Astrocyte (in vitro differentiated cells and primary cell): ENCODE results near the gene DNAH17.

ENCODE experiments used
- EZH2 ChIP-seq: IDR thresholded peaks from 2 replicates; pipeline ENCODE4 v1.6.1; 2012; ENCODE audit warnings: mild to moderate bottlenecking, low read length, inconsistent platforms; ENCODE audit not compliant: insufficient read depth
- TF ChIP-seq, protein P1 (sequence below): IDR thresholded peaks from 2 replicates; pipeline ENCODE4 v1.5.1; 2011; ENCODE audit warnings: low read depth, mild to moderate bottlenecking, inconsistent platforms, low read length, moderate library complexity; ENCODE audit not compliant: insufficient read depth

DNA sequence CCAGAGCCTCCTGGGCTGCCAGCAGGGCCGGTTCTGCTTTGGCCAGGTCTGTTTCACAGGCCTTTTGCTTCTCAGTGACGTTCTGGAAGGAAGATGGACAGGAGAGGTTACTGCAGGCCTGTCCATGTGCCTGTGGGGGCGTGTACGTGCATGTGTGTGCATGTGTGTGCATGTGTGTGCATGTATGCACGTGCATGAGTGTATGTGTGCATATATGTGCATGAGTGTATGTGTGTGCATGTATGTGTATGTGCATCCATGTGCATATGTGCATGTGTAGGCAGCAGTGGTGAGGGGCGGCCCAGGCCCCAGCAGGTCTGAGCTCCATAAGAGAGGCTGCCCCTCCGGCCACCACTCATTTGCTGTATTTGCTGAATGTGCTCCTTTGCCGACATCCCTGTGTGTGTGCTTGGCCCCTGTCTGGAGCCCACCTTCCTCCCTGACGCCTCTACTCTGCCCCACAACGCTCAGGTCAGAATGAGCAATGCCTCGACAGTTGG lies 117.0 kb downstream of the DNAH17 start:
- TF ChIP-seq, protein P1, sequence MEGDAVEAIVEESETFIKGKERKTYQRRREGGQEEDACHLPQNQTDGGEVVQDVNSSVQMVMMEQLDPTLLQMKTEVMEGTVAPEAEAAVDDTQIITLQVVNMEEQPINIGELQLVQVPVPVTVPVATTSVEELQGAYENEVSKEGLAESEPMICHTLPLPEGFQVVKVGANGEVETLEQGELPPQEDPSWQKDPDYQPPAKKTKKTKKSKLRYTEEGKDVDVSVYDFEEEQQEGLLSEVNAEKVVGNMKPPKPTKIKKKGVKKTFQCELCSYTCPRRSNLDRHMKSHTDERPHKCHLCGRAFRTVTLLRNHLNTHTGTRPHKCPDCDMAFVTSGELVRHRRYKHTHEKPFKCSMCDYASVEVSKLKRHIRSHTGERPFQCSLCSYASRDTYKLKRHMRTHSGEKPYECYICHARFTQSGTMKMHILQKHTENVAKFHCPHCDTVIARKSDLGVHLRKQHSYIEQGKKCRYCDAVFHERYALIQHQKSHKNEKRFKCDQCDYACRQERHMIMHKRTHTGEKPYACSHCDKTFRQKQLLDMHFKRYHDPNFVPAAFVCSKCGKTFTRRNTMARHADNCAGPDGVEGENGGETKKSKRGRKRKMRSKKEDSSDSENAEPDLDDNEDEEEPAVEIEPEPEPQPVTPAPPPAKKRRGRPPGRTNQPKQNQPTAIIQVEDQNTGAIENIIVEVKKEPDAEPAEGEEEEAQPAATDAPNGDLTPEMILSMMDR, result no peak
- no peak for TF ChIP-seq EZH2
